IPS-18c (cell line): ENCODE measurements around the gene HOXB7.

Experiments
- H3K4me3 ChIP-seq: 2 replicates; pipeline ENCODE4 v1.7.0; 2013; ENCODE audit warnings: low read depth, mild to moderate bottlenecking, low read length, moderate library complexity; ENCODE audit not compliant: insufficient read depth
- H3K9me3 ChIP-seq: one replicate; pipeline ENCODE4 v1.6.1; 2013; ENCODE audit warnings: mild to moderate bottlenecking, low read length, moderate library complexity; ENCODE audit not compliant: control insufficient read depth, insufficient read depth

HOXB7 gene

GRCh38 chr17:48639982-48640857, 29.4 kb upstream of the HOXB7 start:
- Histone ChIP-seq H3K9me3 (peaks cover 4% of the 10 kb centered on the region), H3K4me3 (no peak overlapping the region)

GRCh38 chr17:48639136-48639535, 28.3 kb upstream of the HOXB7 start:
- Histone ChIP-seq H3K4me3 (no peak overlapping the region), H3K9me3 (peaks cover 4% of the 10 kb centered on the region)

- peaks cover 3% of the 10 kb centered on the region for H3K9me3 ChIP-seq
- H3K4me3 ChIP-seq: no peak overlapping the region
Measured at GRCh38 chr17:48637323-48638260, 26.8 kb upstream of the HOXB7 start.

- Histone ChIP-seq H3K4me3 (no peak overlapping the region), H3K9me3 (no peaks in the 10 kb centered on the region)
Measured at GRCh38 chr17:48636177-48637018, 25.6 kb upstream of the HOXB7 start.

GRCh38 chr17:48634493-48635208, 23.8 kb upstream of the HOXB7 start:
- H3K4me3 ChIP-seq: no peak overlapping the region
- H3K9me3 ChIP-seq: no peaks in the 10 kb centered on the region

- H3K4me3 ChIP-seq: no peak overlapping the region
- no peaks in the 10 kb centered on the region for H3K9me3 ChIP-seq
Measured at GRCh38 chr17:48633266-48633677, 22.5 kb upstream of the HOXB7 start.

DNA sequence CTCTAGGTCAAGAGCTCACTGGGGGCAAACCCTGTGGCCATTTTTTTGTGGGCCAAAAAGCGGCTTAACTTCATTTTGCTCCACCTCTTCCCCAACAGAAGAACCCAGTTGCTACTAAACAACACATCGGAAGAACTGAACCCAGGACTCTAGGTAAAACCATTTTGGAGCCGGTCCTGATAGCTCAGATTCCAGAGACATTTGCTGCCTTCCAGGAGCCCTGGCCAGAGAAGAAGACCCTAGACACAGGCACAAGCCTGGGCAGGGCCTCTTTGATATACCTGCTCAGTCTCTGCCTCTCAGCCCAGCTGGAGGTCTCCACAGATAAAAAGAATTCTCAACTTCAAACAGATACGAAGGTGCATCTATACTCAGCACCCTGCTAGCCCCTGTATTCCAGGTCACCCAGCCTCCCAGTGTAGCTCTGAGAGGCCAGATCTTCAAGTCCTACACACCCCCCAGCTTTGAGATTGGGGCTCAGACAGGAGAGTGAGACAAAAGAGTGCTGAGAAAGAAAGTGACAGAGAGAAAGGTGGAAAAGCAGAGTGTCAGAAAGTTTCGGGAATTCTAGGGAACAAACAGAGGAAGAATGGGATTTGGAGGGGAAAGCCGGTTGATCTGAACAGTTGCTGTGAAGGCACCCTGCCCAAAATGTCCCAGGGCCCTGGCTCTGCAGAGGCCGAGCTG, 21.9 kb upstream of the HOXB7 start:
- Histone ChIP-seq H3K9me3 (no peaks in the 10 kb centered on the region), H3K4me3 (no peak overlapping the region)

DNA sequence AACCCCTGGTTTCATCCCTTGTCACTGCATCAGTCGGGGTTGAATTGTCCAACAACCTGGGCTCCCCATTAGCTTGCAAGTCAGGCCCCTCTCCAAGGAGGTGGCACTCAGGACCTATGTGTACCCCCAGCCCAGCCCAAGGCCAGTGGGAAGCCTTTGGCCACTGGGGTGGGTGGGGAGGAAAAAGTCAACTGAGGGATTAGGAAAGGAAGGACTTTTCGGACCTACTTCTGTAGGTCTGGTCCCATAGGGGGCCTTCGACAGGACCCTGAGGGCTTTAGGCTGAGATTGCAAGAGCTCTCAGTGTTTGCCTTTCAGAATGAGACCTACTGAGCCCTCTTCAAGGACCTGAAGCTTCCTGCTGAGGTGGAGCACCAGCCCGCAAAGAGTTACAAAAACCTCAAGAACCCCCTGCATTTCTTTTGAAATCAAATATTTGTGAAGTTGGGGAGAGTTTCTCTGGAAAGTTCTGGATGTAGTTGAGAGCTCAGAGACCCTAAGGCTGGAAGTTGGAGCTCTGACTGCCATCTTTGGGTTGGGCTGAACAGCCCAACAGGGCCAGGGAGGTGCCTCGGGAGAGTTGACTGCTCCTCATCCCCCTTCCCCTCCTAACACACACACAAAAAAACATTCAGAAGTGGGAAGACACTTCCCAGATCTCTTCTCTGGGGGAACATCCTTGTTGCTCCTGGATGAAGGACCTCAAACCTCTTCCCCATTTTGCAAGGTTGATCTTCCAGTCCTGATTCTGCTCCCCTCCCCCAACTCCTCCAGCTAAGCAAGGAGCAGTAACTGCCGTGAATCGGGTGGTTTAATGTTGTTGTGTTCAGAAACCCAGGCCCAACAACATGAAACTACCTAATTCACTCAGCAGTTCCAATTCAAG, 21.1 kb upstream of the HOXB7 start:
- H3K9me3 ChIP-seq: no peaks in the 10 kb centered on the region
- no peak overlapping the region for H3K4me3 ChIP-seq

- no peaks in the 10 kb centered on the region for H3K9me3 ChIP-seq
Measured at GRCh38 chr17:48630925-48631692, 20.3 kb upstream of the HOXB7 start.

DNA sequence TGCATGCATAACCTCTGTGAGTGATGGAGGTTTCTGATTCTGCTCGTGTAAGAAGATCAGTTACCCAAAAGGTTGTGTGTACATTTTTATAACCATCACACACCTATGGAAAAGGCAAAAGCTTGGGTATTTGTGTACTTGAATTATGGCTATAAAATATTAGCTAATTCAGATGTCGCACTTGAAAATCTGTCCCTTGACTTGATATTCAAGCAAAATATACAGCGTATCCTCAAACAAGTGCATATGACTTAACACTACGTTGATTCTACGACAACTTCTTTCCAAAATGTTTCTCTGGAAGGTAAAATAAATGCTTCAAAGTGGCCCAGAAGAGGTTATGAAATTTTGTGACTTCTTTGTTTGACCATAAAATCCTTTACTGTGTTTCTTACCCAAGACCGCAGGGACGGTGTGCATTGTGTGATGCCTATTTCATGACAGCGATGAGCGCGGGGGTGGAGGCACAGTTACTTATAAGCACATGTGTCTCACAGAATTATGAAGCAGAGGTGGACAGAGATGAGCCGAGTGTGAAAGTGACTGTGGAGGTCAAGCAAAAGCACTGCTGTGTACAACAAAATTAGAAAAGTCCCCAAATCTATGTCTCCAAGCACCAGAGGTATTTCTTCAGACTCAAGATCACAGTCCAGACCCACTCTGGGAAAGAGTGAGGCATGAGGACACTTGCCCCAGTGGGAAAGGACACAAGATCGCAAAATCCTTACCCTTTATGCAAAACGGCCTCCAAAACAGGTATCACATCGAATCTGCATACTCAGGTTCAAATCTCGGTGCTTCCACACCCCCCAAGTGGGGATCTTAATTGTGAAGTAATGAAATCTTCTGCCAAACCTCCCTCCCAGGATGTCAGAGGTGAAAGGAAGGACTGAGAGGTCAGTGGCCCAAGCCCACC, 19.4 kb upstream of the HOXB7 start:
- H3K9me3 ChIP-seq: peaks cover 2% of the 10 kb centered on the region
- no peak overlapping the region for H3K4me3 ChIP-seq

More at GRCh38 chr17:48630925-48631692, 20.3 kb upstream of the HOXB7 start:
- H3K4me3 ChIP-seq: no peak overlapping the region

GRCh38 chr17:48629411-48629759, 18.6 kb upstream of the HOXB7 start:
- Histone ChIP-seq H3K4me3 (no peak overlapping the region), H3K9me3 (peaks cover 2% of the 10 kb centered on the region)

DNA sequence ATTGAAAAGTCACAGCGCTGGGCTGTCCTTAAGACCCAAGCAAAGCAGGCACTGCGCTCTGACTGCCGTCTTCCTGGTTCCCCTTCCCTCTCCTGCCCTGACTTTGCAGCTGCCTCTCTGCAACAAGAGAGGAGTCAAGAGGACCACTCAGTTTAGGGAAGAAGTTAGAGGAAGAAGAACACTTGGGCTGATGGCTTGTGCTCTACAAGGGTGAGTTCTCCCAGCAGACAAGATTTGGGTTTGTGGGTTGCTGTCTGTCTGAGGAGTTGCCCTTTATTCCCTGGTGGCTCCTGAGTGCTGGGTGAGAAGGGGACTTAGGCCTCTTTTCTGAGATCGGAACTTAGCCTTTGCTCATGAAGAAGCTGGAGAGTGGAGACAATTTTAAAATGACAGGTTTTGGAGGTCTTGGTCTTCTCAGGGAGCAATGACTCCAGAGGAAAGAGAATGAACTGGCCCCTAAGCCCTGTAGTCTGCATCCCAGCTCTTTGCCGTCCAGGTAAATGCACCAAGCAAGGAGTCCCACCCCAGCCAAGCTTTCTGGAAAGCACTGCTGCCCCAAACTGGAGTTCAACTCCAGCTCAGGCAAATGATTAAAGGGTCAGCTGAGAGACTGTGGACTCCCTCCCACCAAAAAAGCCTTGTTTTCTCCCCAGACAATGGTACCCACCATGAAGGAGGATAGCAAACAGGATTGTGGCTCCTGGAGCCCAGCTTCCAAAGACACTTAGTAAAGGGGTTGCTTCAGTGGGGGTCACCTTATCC, 18.0 kb upstream of the HOXB7 start:
- peaks cover 2% of the 10 kb centered on the region for H3K9me3 ChIP-seq
- H3K4me3 ChIP-seq: no peak overlapping the region
